Ovary (tissue), 3 donors: ENCODE results near the gene HS6ST3.

Source experiments
- POLR2A ChIP-seq: fragments of 450-650 bp; IDR thresholded peaks from one replicate; pipeline ENCODE4 v1.6.1; 2017; ENCODE audit warnings: antibody characterized with exemption, mild to moderate bottlenecking, moderate library complexity
- TF ChIP-seq, protein P1 (sequence below), 3 donors: fragments of 450-650 bp in 2 of 3; fragments of 200-600 bp in 1 of 3; IDR thresholded peaks; one replicate each; pipeline versions ENCODE4 v1.5.1 to v1.8.0; 2016 to 2022; ENCODE audit warnings: antibody characterized with exemption in 3 of 3, mild to moderate bottlenecking in 1 of 3
- donor health status: DM: no; HTN: no; CAD: no.

DNA sequence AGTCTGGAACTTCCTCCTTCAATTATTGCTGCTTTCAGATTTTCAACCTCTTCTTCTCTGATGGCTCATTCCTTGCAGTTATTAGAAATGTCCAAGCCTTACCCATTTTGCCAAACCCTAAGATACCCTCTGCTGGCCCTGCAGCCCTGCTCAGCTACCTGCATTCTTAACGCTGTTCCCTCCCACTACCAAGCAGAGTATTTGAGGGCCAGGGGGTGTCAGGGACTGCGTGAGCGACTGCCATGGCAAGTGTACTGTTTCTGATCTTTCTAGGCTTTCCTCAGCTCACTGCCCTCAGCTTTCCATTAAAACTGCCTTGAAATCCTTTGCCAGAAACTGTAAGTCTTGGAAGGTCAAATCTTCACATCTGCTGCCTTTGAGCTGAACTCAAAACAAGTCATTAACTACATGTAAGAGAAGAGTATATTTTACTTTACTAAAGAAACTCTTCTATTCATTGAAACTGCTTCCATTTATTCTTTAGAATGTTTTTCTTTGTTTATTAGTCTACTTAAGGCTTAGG, 41.0 kb downstream of the HS6ST3 start:
- TF ChIP-seq POLR2A, result no peak
- TF ChIP-seq, protein P1, sequence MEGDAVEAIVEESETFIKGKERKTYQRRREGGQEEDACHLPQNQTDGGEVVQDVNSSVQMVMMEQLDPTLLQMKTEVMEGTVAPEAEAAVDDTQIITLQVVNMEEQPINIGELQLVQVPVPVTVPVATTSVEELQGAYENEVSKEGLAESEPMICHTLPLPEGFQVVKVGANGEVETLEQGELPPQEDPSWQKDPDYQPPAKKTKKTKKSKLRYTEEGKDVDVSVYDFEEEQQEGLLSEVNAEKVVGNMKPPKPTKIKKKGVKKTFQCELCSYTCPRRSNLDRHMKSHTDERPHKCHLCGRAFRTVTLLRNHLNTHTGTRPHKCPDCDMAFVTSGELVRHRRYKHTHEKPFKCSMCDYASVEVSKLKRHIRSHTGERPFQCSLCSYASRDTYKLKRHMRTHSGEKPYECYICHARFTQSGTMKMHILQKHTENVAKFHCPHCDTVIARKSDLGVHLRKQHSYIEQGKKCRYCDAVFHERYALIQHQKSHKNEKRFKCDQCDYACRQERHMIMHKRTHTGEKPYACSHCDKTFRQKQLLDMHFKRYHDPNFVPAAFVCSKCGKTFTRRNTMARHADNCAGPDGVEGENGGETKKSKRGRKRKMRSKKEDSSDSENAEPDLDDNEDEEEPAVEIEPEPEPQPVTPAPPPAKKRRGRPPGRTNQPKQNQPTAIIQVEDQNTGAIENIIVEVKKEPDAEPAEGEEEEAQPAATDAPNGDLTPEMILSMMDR (IDR thresholded peaks at IDR 0.05), result no peak
